Upper lobe of left lung (tissue), 4 donors: ENCODE measurements around the gene CCDC87.

Experiments
- CTCF ChIP-seq, 6 experiments: fragments of 450-650 bp in 4 of 6; fragments of 200-600 bp in 2 of 6; sonication (generic) in 2 of 6; IDR thresholded peaks; one replicate each; pipeline ENCODE4 v1.5.1; 2016 to 2019; ENCODE audit warnings: antibody characterized with exemption in 6 of 6
- EP300 ChIP-seq, 4 donors: sonication (generic); formaldehyde crosslinking; IDR thresholded peaks; one replicate each; pipeline ENCODE4 v1.5.1; 2017; ENCODE audit warnings: antibody characterized with exemption in 4 of 4, control low read depth in 2 of 4
- POLR2A ChIP-seq, 4 donors: fragments of 450-650 bp; IDR thresholded peaks; one replicate each; pipeline ENCODE4 v1.5.1; 2016 to 2017; ENCODE audit warnings: antibody characterized with exemption in 4 of 4, mild to moderate bottlenecking in 2 of 4
- POLR2AphosphoS5 ChIP-seq, 2 donors: sonication (generic); formaldehyde crosslinking; IDR thresholded peaks; one replicate each; pipeline ENCODE4 v1.5.1; 2017; ENCODE audit warnings: antibody characterized with exemption in 2 of 2

GRCh38 chr11:66631883-66632282 lies 39.0 kb upstream of the CCDC87 start:
- TF ChIP-seq EP300 (IDR thresholded peaks at IDR 0.05) (no peak), CTCF (IDR thresholded peaks at IDR 0.05) (no peak), POLR2AphosphoS5 (IDR thresholded peaks at IDR 0.05) (no peak), POLR2A (IDR thresholded peaks at IDR 0.05) (no peak)
